KMS-11 (cell line): ENCODE results near the gene LPP.

Source experiments
- H2AFZ ChIP-seq: fragments of 200-600 bp; sonication (generic); 2 replicates; pipeline ENCODE4 v1.6.1; 2016; ENCODE audit warnings: antibody characterized with exemption, mixed run types, low read depth
- H3K27ac ChIP-seq: fragments of 200-600 bp; sonication (generic); 2 replicates; pipeline ENCODE4 v1.6.1; 2016; ENCODE audit warnings: mild to moderate bottlenecking, mixed run types
- H3K27me3 ChIP-seq: fragments of 200-600 bp; sonication (generic); 2 replicates; pipeline ENCODE4 v1.6.1; 2017; ENCODE audit warnings: mild to moderate bottlenecking, low read depth, mixed run types, moderate library complexity; ENCODE audit not compliant: insufficient read depth
- H3K36me3 ChIP-seq: fragments of 200-600 bp; sonication (generic); 2 replicates; pipeline ENCODE4 v1.6.1; 2017; ENCODE audit warnings: mild to moderate bottlenecking, mixed run types; ENCODE audit not compliant: insufficient read depth
- H3K4me1 ChIP-seq: fragments of 200-600 bp; sonication (generic); 2 replicates; pipeline ENCODE4 v1.6.1; 2016; ENCODE audit warnings: mild to moderate bottlenecking, low read depth, mixed run types; ENCODE audit not compliant: poor library complexity, severe bottlenecking
- H3K4me2 ChIP-seq: fragments of 200-600 bp; sonication (generic); 2 replicates; pipeline ENCODE4 v1.7.0; 2016; ENCODE audit warnings: mild to moderate bottlenecking, mixed run types
- H3K4me3 ChIP-seq: fragments of 200-600 bp; sonication (generic); IDR thresholded peaks from 2 replicates; pipeline ENCODE4 v1.6.1; 2017; ENCODE audit warnings: low read depth, low read length, mixed read lengths; ENCODE audit not compliant: insufficient read depth
- H3K79me2 ChIP-seq: fragments of 200-600 bp; sonication (generic); 2 replicates; pipeline ENCODE4 v1.6.1; 2016; ENCODE audit warnings: low read depth, mixed run types; ENCODE audit not compliant: insufficient read depth
- H3K9ac ChIP-seq: fragments of 200-600 bp; sonication (generic); 2 replicates; pipeline ENCODE4 v1.6.1; 2016; ENCODE audit warnings: mild to moderate bottlenecking, mixed run types
- H4K20me1 ChIP-seq: fragments of 200-600 bp; sonication (generic); 2 replicates; pipeline ENCODE4 v1.6.1; 2016; ENCODE audit warnings: mild to moderate bottlenecking, mixed run types; ENCODE audit not compliant: insufficient read depth
- TF ChIP-seq, protein P1 (sequence below): fragments of 200-600 bp; sonication (generic); conservative IDR thresholded peaks from 2 replicates; pipeline ENCODE4 v1.6.1; 2017; ENCODE audit warnings: low read depth, mild to moderate bottlenecking, antibody characterized with exemption, low read length, moderate library complexity, mixed read lengths

The LPP gene

DNA sequence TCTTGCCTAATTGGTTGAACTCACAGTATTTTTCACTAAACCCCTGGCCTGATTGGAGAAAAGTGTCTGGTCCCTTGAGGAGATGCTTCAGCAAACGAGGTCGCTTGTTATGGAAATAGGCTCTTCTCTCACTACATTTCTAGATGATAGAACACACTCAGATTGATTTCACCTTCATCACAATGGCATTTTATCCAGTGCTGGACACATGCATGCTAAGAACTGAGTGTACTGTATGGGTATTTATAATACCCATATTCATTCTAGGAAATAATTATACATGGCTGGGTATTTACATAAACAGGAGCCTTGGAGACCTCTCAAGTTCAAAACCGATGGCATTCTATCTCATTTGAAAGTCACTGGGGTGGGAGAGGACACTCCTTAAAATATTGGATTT lies 444.9 kb downstream of the LPP start:
- Histone ChIP-seq H3K27me3 (no peaks in the 10 kb centered on the region), H3K4me1 (no peaks in the 10 kb centered on the region), H3K4me3 (no peak overlapping the region), H4K20me1 (no peaks in the 10 kb centered on the region), H3K27ac (no peak overlapping the region), H3K4me2 (no peak overlapping the region), H3K36me3 (no peaks in the 10 kb centered on the region), H3K9ac (no peak overlapping the region), H2AFZ (no peak overlapping the region), H3K79me2 (no peaks in the 10 kb centered on the region)
- TF ChIP-seq, protein P1, sequence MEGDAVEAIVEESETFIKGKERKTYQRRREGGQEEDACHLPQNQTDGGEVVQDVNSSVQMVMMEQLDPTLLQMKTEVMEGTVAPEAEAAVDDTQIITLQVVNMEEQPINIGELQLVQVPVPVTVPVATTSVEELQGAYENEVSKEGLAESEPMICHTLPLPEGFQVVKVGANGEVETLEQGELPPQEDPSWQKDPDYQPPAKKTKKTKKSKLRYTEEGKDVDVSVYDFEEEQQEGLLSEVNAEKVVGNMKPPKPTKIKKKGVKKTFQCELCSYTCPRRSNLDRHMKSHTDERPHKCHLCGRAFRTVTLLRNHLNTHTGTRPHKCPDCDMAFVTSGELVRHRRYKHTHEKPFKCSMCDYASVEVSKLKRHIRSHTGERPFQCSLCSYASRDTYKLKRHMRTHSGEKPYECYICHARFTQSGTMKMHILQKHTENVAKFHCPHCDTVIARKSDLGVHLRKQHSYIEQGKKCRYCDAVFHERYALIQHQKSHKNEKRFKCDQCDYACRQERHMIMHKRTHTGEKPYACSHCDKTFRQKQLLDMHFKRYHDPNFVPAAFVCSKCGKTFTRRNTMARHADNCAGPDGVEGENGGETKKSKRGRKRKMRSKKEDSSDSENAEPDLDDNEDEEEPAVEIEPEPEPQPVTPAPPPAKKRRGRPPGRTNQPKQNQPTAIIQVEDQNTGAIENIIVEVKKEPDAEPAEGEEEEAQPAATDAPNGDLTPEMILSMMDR = no peak

DNA sequence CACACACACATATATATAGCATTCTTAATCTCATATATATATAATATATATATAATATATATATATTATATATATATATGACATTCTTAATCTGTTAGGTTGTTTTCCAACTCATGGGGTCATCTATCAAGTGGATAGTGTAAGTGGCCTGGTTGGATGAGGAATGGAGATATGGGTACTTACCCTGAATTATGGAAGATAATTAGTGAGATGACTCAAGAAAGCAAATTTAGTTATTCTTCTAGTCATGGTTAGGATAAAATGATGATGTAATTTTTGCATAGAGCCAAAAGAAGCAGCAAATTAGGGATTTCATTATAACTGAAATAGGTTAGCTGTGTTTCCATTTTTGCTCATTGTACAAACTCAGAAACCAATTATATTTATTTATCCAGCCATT lies 448.2 kb downstream of the LPP start:
- TF ChIP-seq, protein P1 = no peak
- Histone ChIP-seq H3K4me3 (no peak overlapping the region), H3K4me1 (no peaks in the 10 kb centered on the region), H3K9ac (no peak overlapping the region), H3K27ac (no peak overlapping the region), H3K27me3 (no peaks in the 10 kb centered on the region), H3K36me3 (no peaks in the 10 kb centered on the region), H4K20me1 (no peaks in the 10 kb centered on the region), H2AFZ (no peak overlapping the region), H3K4me2 (no peak overlapping the region), H3K79me2 (no peaks in the 10 kb centered on the region)

DNA sequence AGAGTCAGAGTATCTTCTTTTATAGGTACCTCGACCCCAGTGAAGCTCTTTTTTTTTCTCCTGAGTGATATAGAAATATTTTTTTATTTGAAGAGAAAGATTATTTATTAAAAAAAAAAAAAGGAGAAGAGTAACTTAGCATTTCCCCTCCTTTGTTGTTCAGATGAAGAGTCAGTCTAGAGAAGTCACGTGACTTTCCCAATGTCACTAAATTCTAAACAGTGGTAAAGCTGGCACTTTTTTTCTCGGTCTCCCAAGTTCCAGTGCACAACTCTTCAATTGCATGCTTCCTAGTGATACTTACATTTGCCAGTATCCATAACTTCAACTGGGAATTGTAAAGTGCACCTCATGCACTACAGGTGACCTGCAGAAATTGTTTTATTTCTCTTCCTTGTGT lies 448.7 kb downstream of the LPP start:
- H4K20me1 ChIP-seq = no peaks in the 10 kb centered on the region
- H2AFZ ChIP-seq = no peak overlapping the region
- H3K27me3 ChIP-seq = no peaks in the 10 kb centered on the region
- TF ChIP-seq, protein P1 = no peak
- H3K79me2 ChIP-seq = no peaks in the 10 kb centered on the region
- H3K4me2 ChIP-seq = no peak overlapping the region
- H3K36me3 ChIP-seq = no peaks in the 10 kb centered on the region
- no peaks in the 10 kb centered on the region for H3K4me1 ChIP-seq
- no peak overlapping the region for H3K4me3 ChIP-seq
- no peak overlapping the region for H3K9ac ChIP-seq
- H3K27ac ChIP-seq = no peak overlapping the region

DNA sequence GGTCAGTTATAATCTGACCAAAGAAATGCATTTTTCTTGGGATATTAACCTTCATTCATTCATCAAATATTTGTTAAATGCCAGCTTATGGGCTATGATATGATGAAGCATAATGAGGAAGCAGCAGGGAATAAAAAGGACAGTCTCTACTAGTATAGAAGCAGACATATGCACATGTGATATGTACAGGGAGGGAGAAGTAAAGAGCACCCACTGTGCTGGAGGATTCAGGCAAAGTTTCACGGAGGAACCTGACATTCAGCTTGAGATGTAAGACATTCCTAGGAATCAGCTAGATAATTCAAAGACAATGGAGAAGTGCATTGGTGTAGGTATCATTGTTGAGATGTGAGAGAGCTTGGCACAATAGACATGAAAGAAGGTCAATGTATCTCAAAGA lies 450.7 kb downstream of the LPP start:
- TF ChIP-seq, protein P1 = no peak
- H3K27me3 ChIP-seq = no peaks in the 10 kb centered on the region
- H3K27ac ChIP-seq = no peak overlapping the region

More for the DNA sequence above, 450.7 kb downstream of the LPP start:
- Histone ChIP-seq H3K4me2 (no peak overlapping the region), H3K36me3 (no peaks in the 10 kb centered on the region), H3K4me1 (no peaks in the 10 kb centered on the region), H2AFZ (no peak overlapping the region), H4K20me1 (no peaks in the 10 kb centered on the region), H3K9ac (no peak overlapping the region), H3K79me2 (no peaks in the 10 kb centered on the region), H3K4me3 (no peak overlapping the region)
